Endothelial cell of umbilical vein (primary cell): ENCODE data around the gene CTDP1. TPM values are rescaled to one million over a fixed set of nuclear protein-coding genes. Genes with fewer than 3 reads are reported as not detected.

Source experiments
- BruUV-seq: library from RNA; stranded (reverse); fragments of 400-500 nt; replicated peaks from 2 replicates; lab custom pipeline; 2021; lab: Mats Ljungman, UMichigan
- CTCF ChIA-PET: fragments of 300-600, 350-600 bp; sonication (Branson Sonifier 250); formaldehyde crosslinking; loops from one replicate; lab custom pipeline; 2021; ENCODE audit warnings: antibody characterized with exemption, inconsistent platforms; lab: Charles Lee
- POLR2A ChIA-PET: fragments of 300-600, 350-600 bp; sonication (Branson Sonifier 250); formaldehyde crosslinking; loops from one replicate; lab custom pipeline; 2021; ENCODE audit warnings: antibody characterized with exemption, inconsistent platforms; lab: Charles Lee
- DNase-seq: peaks from one replicate; pipeline ENCODE4 v3.0.0-alpha.2; 2011; ENCODE audit warnings: low read depth, low spot score
- FAIRE-seq: peaks from 2 replicates; lab custom pipeline; 2011; peaks lifted over from hg19 to GRCh38; lab: Jason Lieb, UNC
- H2AFZ ChIP-seq: 2 replicates; pipeline ENCODE4 v1.6.0; 2012; ENCODE audit warnings: low read depth, low read length, control low read depth, inconsistent platforms
- H3K27ac ChIP-seq: 2 replicates; pipeline ENCODE4 v1.5.1; 2011; ENCODE audit warnings: low read depth, mild to moderate bottlenecking, control low read depth, low read length, moderate library complexity; ENCODE audit not compliant: insufficient read depth
- H3K27me3 ChIP-seq, 2 experiments: 2 replicates each; pipeline versions ENCODE4 v1.6.0 to v1.6.1; 2011; ENCODE audit warnings: low read length in 2 of 2, mixed read lengths in 1 of 2; ENCODE audit not compliant: control insufficient read depth in 2 of 2, insufficient read depth in 2 of 2
- H3K36me3 ChIP-seq, 2 experiments: 2 replicates in 1 of 2; 3 replicates in 1 of 2; pipeline ENCODE4 v1.5.1; 2011; ENCODE audit warnings: low read length in 2 of 2, mild to moderate bottlenecking in 1 of 2, moderate library complexity in 1 of 2; ENCODE audit not compliant: control insufficient read depth in 2 of 2, insufficient read depth in 2 of 2; ENCODE audit errors: extremely low read depth in 1 of 2
- H3K4me1 ChIP-seq: 3 replicates; pipeline ENCODE4 v1.5.1; 2011; ENCODE audit warnings: mild to moderate bottlenecking, low read length; ENCODE audit not compliant: control insufficient read depth, insufficient read depth; ENCODE audit errors: extremely low read depth
- H3K4me2 ChIP-seq: 2 replicates; pipeline ENCODE4 v1.6.1; 2011; ENCODE audit warnings: low read length, control low read depth, mixed read lengths; ENCODE audit not compliant: insufficient read depth
- H3K4me3 ChIP-seq, 3 experiments: fragments of 200-600 bp in 1 of 3; sonication (generic), shearing (Covaris generic) in 1 of 3; replicated peaks in 1 of 3; 2 replicates each; pipeline ENCODE4 v1.5.1; 2011 to 2016; ENCODE audit warnings: control low read depth in 3 of 3, low read length in 3 of 3, mild to moderate bottlenecking in 2 of 3, inconsistent platforms in 1 of 3, low read depth in 1 of 3, moderate library complexity in 1 of 3; ENCODE audit not compliant: insufficient read depth in 1 of 3
- H3K79me2 ChIP-seq: 2 replicates; pipeline ENCODE4 v1.6.0; 2012; ENCODE audit warnings: low read length, inconsistent platforms; ENCODE audit not compliant: control insufficient read depth, insufficient read depth
- H3K9ac ChIP-seq: replicated peaks from 2 replicates; pipeline ENCODE3; 2011; ENCODE audit warnings: low read length, control low read depth; ENCODE audit not compliant: insufficient read depth; ENCODE audit errors: extremely low read depth
- H3K9me1 ChIP-seq: replicated peaks from 3 replicates; pipeline ENCODE4 v1.6.0; 2011; ENCODE audit warnings: mild to moderate bottlenecking, low read length; ENCODE audit not compliant: control insufficient read depth, insufficient read depth; ENCODE audit errors: extremely low read depth
- H3K9me3 ChIP-seq: replicated peaks from 2 replicates; pipeline ENCODE4 v1.5.1; 2012; ENCODE audit warnings: low read length, inconsistent platforms; ENCODE audit not compliant: control insufficient read depth, insufficient read depth
- H4K20me1 ChIP-seq: replicated peaks from 2 replicates; pipeline ENCODE3; 2011; ENCODE audit warnings: mild to moderate bottlenecking, low read length; ENCODE audit not compliant: control insufficient read depth, insufficient read depth; ENCODE audit errors: extremely low read depth
- EZH2 ChIP-seq: IDR thresholded peaks from 2 replicates; pipeline ENCODE4 v1.6.1; 2012; ENCODE audit warnings: borderline replicate concordance, low read depth, mild to moderate bottlenecking, moderate library complexity, low read length, inconsistent platforms; ENCODE audit not compliant: severe bottlenecking
- FOS ChIP-seq: IDR thresholded peaks from 2 replicates; pipeline ENCODE4 v1.6.1; 2011; ENCODE audit warnings: mild to moderate bottlenecking, low read length, moderate library complexity, borderline replicate concordance; ENCODE audit not compliant: insufficient read depth
- GATA2 ChIP-seq: IDR thresholded peaks from 2 replicates; pipeline ENCODE4 v1.7.0; 2011; ENCODE audit warnings: low read depth, mild to moderate bottlenecking, moderate library complexity, mixed read lengths, low read length; ENCODE audit not compliant: insufficient read length, insufficient read depth
- JUN ChIP-seq: IDR thresholded peaks from 2 replicates; pipeline ENCODE4 v1.6.1; 2011; ENCODE audit warnings: borderline replicate concordance, low read depth; ENCODE audit not compliant: insufficient read length, insufficient read depth
- MYC ChIP-seq: IDR thresholded peaks from one replicate; pipeline ENCODE4 v1.6.1; 2011; ENCODE audit warnings: mild to moderate bottlenecking, low read depth, low read length
- POLR2A ChIP-seq: IDR thresholded peaks from 2 replicates; pipeline ENCODE4 v1.6.1; 2012; ENCODE audit warnings: low read depth, mild to moderate bottlenecking, control low read depth, low read length
- POLR2AphosphoS5 ChIP-seq: IDR thresholded peaks from 2 replicates; pipeline ENCODE4 v1.6.1; 2012; ENCODE audit warnings: low read depth, mild to moderate bottlenecking, control low read depth, low read length, moderate library complexity; ENCODE audit not compliant: insufficient read depth
- dilution Hi-C: fragments of 300-500 bp; cut with MboI; formaldehyde crosslinking; loops from one replicate; pipeline ENCODE4 v1.15.0; 2019; ENCODE audit warnings: low sequenced_read_pairs; ENCODE audit not compliant: extremely low pct_ligation_motif_present
- intact Hi-C: fragments of 100-400 bp; cut with micrococcal nuclease; formaldehyde crosslinking; loops from one replicate; pipeline ENCODE4 v1.10.0; 2022
- polyA plus RNA-seq, 4 experiments: library from polyadenylated mRNA; depleted of rRNA in 3 of 4; stranded (reverse) in 3 of 4; unstranded in 1 of 4; fragments of >200 nt; gene quantifications; 2 replicates each; pipeline versions ENCODE4 v1.2.1 to v1.2.3, GENCODE V29; 2011 to 2012; ENCODE audit warnings: missing spikeins in 1 of 4
- total RNA-seq: library from RNA; stranded (reverse); gene quantifications from 2 replicates; pipeline ENCODE4 v1.2.3, GENCODE V29; 2021
- TF ChIP-seq, protein P1 (sequence below), 2 donors: IDR thresholded peaks; 1 replicate in 1 of 2; 2 replicates in 1 of 2; pipeline ENCODE4 v1.5.1; 2011; ENCODE audit warnings: low read length in 2 of 2, mild to moderate bottlenecking in 2 of 2, moderate library complexity in 2 of 2, control low read depth in 1 of 2, inconsistent platforms in 1 of 2, low read depth in 1 of 2; ENCODE audit not compliant: insufficient read depth in 1 of 2; ENCODE audit errors: extremely low read depth in 1 of 2
- TF ChIP-seq, protein P2 (sequence below): IDR thresholded peaks from 2 replicates; pipeline ENCODE4 v1.6.1; 2011; ENCODE audit not compliant: insufficient read depth, insufficient read length

Gene CTDP1
- total and polyA plus RNA-seq, 2 donors (not counting 3 experiments of a cell fraction or from before 2014, with no cell fraction given): 15.3 to 27.6 TPM

DNA sequence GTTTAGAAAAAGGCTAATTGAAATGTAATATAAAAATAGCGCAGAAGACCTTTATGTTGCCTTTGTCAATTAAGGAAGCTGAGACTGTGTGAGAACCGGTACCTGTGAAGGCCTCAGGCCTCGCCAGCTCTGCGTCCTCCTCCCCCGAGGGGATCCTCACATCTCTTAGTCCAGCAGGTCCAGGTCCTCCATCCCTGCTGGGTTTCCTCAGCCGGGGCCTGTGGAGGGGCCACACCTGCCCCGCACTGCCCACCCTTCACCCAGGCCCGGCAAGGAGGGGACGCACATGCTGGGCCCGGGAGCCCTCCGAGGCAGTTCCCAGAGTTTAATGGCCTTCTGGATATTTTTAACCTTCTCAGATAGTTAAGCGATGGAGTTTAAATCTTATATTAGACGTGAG lies 121.6 kb downstream of the CTDP1 start:
- ChIA-PET POLR2A (no interaction called here), CTCF (no interaction called here)
- intact Hi-C loops (no loop called here), dilution Hi-C loops (no loop called here)
- no peaks in the 10 kb centered on the region for H3K4me1 ChIP-seq
- H3K27me3 ChIP-seq: peaks cover 23 to 29% of the 10 kb centered on the region in 2 experiments
- H3K9ac ChIP-seq: no peak overlapping the region
- H3K4me3 ChIP-seq: no peak overlapping the region
- H3K27ac ChIP-seq: no peak overlapping the region
- no peaks in the 10 kb centered on the region for H3K9me1 ChIP-seq
- H2AFZ ChIP-seq: no peak overlapping the region
- H3K4me2 ChIP-seq: no peak overlapping the region
- no peak for TF ChIP-seq FOS
- TF ChIP-seq, protein P1, sequence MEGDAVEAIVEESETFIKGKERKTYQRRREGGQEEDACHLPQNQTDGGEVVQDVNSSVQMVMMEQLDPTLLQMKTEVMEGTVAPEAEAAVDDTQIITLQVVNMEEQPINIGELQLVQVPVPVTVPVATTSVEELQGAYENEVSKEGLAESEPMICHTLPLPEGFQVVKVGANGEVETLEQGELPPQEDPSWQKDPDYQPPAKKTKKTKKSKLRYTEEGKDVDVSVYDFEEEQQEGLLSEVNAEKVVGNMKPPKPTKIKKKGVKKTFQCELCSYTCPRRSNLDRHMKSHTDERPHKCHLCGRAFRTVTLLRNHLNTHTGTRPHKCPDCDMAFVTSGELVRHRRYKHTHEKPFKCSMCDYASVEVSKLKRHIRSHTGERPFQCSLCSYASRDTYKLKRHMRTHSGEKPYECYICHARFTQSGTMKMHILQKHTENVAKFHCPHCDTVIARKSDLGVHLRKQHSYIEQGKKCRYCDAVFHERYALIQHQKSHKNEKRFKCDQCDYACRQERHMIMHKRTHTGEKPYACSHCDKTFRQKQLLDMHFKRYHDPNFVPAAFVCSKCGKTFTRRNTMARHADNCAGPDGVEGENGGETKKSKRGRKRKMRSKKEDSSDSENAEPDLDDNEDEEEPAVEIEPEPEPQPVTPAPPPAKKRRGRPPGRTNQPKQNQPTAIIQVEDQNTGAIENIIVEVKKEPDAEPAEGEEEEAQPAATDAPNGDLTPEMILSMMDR (IDR thresholded peaks at IDR 0.05; ENCODE audit: extremely low read depth in 1 of 2, insufficient read depth in 1 of 2, low read depth in 1 of 2, low read length in 2 of 2): no peak
- TF ChIP-seq POLR2AphosphoS5: no peak
- TF ChIP-seq MYC: no peak
- no peak for TF ChIP-seq GATA2
- TF ChIP-seq EZH2: no peak
- TF ChIP-seq POLR2A: no peak
- DNase-seq (no peak), FAIRE-seq (no peak)
- BruUV-seq: no TSS peak
- H3K79me2 ChIP-seq: no peaks in the 10 kb centered on the region
- no peaks in the 10 kb centered on the region for H3K9me3 ChIP-seq
- no peaks in the 10 kb centered on the region for H3K36me3 ChIP-seq
- no peaks in the 10 kb centered on the region for H4K20me1 ChIP-seq

DNA sequence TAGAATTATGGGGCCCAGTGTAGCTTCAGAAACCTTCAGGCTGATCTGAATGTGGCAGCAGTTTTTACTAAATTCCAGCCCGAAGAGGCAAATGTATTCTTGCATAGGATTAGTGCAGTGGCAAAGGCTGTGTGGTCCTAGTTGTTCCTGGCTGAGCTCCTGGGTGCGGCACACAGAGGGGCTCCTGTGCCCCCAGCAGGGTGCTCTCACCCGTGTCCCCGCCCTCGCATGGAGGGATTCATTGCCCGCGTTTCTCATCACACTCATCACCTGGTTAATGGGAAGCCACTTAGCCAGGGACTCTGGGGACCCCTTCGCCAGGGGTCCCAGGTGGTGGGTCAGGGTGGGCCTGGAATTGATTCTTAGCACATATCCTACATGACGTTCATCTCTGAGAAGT lies 122.0 kb downstream of the CTDP1 start:
- Histone ChIP-seq H3K4me2 (no peak overlapping the region), H3K9me1 (no peaks in the 10 kb centered on the region), H3K9me3 (no peaks in the 10 kb centered on the region), H2AFZ (no peak overlapping the region), H3K27me3 (peaks cover 22 to 25% of the 10 kb centered on the region in 2 experiments), H3K36me3 (no peaks in the 10 kb centered on the region), H3K27ac (no peak overlapping the region), H4K20me1 (no peaks in the 10 kb centered on the region), H3K4me1 (no peaks in the 10 kb centered on the region), H3K4me3 (no peak overlapping the region), H3K9ac (no peak overlapping the region), H3K79me2 (no peaks in the 10 kb centered on the region)
- intact Hi-C loops: no loop called here
- BruUV-seq: no TSS peak
- ChIA-PET POLR2A (no interaction called here), CTCF (no interaction called here)
- DNase-seq (no peak), FAIRE-seq (no peak)
- dilution Hi-C loops: no loop called here
- no peak for TF ChIP-seq JUN
- TF ChIP-seq, protein P2, sequence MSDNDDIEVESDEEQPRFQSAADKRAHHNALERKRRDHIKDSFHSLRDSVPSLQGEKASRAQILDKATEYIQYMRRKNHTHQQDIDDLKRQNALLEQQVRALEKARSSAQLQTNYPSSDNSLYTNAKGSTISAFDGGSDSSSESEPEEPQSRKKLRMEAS: no peak
- TF ChIP-seq FOS: no peak
- TF ChIP-seq MYC: no peak
- TF ChIP-seq, protein P1 (IDR thresholded peaks at IDR 0.05; ENCODE audit: extremely low read depth in 1 of 2, insufficient read depth in 1 of 2, low read depth in 1 of 2, low read length in 2 of 2): no peak
- no peak for TF ChIP-seq POLR2A
- no peak for TF ChIP-seq EZH2
- TF ChIP-seq POLR2AphosphoS5: no peak
- TF ChIP-seq GATA2: no peak
